HCT116 (cell line): Measurements from ENCODE around the gene SEMA5A. TPM values are rescaled to one million over a fixed set of nuclear protein-coding genes. Genes with fewer than 3 reads are reported as not detected.

Experiments
- ATAC-seq: fragments of 200-7000 bp; cut with Tn5 transposase; 2 replicates; pipeline ENCODE4 v1.9.1; 2020; ENCODE audit warnings: mild to moderate bottlenecking, moderate library complexity
- BruUV-seq: library from RNA; stranded (reverse); fragments of 400-500 nt; replicated peaks from 2 replicates; lab custom pipeline; 2021; lab: Mats Ljungman, UMichigan
- CTCF ChIA-PET: fragments of 300-600 bp; sonication (Branson Sonifier 250); formaldehyde crosslinking; loops from one replicate; lab custom pipeline; 2021; ENCODE audit warnings: antibody characterized with exemption; lab: Charles Lee
- POLR2A ChIA-PET: fragments of 300-600, 350-600 bp; sonication (Branson Sonifier 250); formaldehyde crosslinking; loops from one replicate; lab custom pipeline; 2021; ENCODE audit warnings: antibody characterized with exemption; lab: Charles Lee
- RAD21 ChIA-PET, 2 experiments: fragments of 300-600 bp; sonication (Branson Sonifier 250); formaldehyde crosslinking; loops; one replicate each; lab custom pipeline; 2023; ENCODE audit warnings: low total read pairs in 2 of 2; ENCODE audit not compliant: uncharacterized antibody in 2 of 2, unreplicated experiment in 2 of 2, low non-redundant PET in 1 of 2; lab: Charles Lee
- DNase-seq: peaks from one replicate; pipeline ENCODE4 v3.0.0-alpha.2; 2010; ENCODE audit warnings: low read depth, low spot score
- H2AFZ ChIP-seq: fragments of 200-600 bp; shearing (Covaris generic), sonication (generic); 2 replicates; pipeline ENCODE4 v1.6.1; 2017; ENCODE audit warnings: low read depth, mixed run types, mixed read lengths, antibody characterized with exemption, low read length; ENCODE audit not compliant: poor library complexity, severe bottlenecking
- H3K27ac ChIP-seq: 2 replicates; pipeline ENCODE4 v1.5.1; 2012; ENCODE audit warnings: low read depth, low read length
- H3K27me3 ChIP-seq: fragments of 200-600 bp; sonication (generic); 2 replicates; pipeline ENCODE4 v1.6.1; 2016; ENCODE audit warnings: mixed run types, low read length, mixed read lengths; ENCODE audit not compliant: insufficient read depth
- H3K36me3 ChIP-seq, 2 experiments: fragments of 200-500 bp in 1 of 2; fragments of 200-600 bp in 1 of 2; sonication (Bioruptor generic) in 1 of 2; sonication (generic) in 1 of 2; 2 replicates each; pipeline versions ENCODE4 v1.5.1 to v1.6.1; 2014 to 2016; ENCODE audit warnings: low read length in 2 of 2, inconsistent platforms in 1 of 2, mixed read lengths in 1 of 2, mixed run types in 1 of 2; ENCODE audit not compliant: insufficient read depth in 2 of 2, control insufficient read depth in 1 of 2
- H3K4me1 ChIP-seq, 2 experiments: fragments of 200-600 bp in 1 of 2; sonication (generic) in 1 of 2; 2 replicates each; pipeline versions ENCODE4 v1.5.1 to v1.6.1; 2012 to 2017; ENCODE audit warnings: low read length in 2 of 2, inconsistent platforms in 1 of 2, mild to moderate bottlenecking in 1 of 2, mixed read lengths in 1 of 2, mixed run types in 1 of 2, moderate library complexity in 1 of 2; ENCODE audit not compliant: insufficient read depth in 2 of 2, control insufficient read depth in 1 of 2
- H3K4me2 ChIP-seq: fragments of 200-600 bp; sonication (generic); 2 replicates; pipeline ENCODE4 v1.6.1; 2017; ENCODE audit warnings: mixed run types, low read length, mixed read lengths
- H3K4me3 ChIP-seq, 2 experiments: fragments of 200-600 bp in 1 of 2; sonication (generic) in 1 of 2; replicated peaks in 1 of 2; 2 replicates each; pipeline ENCODE4 v1.5.1; 2011 to 2016; ENCODE audit warnings: low read length in 2 of 2, control low read depth in 1 of 2, low read depth in 1 of 2, mild to moderate bottlenecking in 1 of 2, mixed read lengths in 1 of 2, mixed run types in 1 of 2
- H3K79me2 ChIP-seq: fragments of 200-600 bp; sonication (generic); 2 replicates; pipeline ENCODE4 v1.6.1; 2017; ENCODE audit warnings: mild to moderate bottlenecking, mixed run types, low read length, moderate library complexity, mixed read lengths; ENCODE audit not compliant: insufficient read depth
- H3K9ac ChIP-seq: fragments of 200-600 bp; sonication (generic); 2 replicates; pipeline ENCODE4 v1.6.1; 2016; ENCODE audit warnings: low read length, mixed read lengths
- H3K9me2 ChIP-seq: fragments of 200-600 bp; sonication (generic), shearing (Covaris generic); 2 replicates; pipeline ENCODE4 v1.6.1; 2017; ENCODE audit warnings: mixed run types, mild to moderate bottlenecking, moderate library complexity; ENCODE audit not compliant: insufficient read depth
- H3K9me3 ChIP-seq, 2 experiments: fragments of 200-500 bp in 1 of 2; fragments of 200-600 bp in 1 of 2; sonication (Bioruptor generic) in 1 of 2; sonication (generic) in 1 of 2; 2 replicates each; pipeline ENCODE4 v1.6.1; 2014 to 2017; ENCODE audit warnings: low read length in 2 of 2, mixed read lengths in 2 of 2, inconsistent platforms in 1 of 2, low read depth in 1 of 2, mild to moderate bottlenecking in 1 of 2, mixed run types in 1 of 2, moderate library complexity in 1 of 2; ENCODE audit not compliant: control insufficient read depth in 1 of 2, insufficient read depth in 1 of 2
- H4K20me1 ChIP-seq: fragments of 200-600 bp; sonication (generic), shearing (Covaris generic); 2 replicates; pipeline ENCODE4 v1.6.1; 2017; ENCODE audit warnings: mixed run types, mild to moderate bottlenecking, moderate library complexity; ENCODE audit not compliant: insufficient read depth
- ATF3 ChIP-seq: IDR thresholded peaks from 2 replicates; pipeline ENCODE4 v1.6.1; 2012
- CBX3 ChIP-seq: IDR thresholded peaks from 2 replicates; pipeline ENCODE4 v1.6.1; 2012; ENCODE audit warnings: low read depth
- EGR1 ChIP-seq: IDR thresholded peaks from 2 replicates; pipeline ENCODE4 v1.6.1; 2012; ENCODE audit warnings: low read depth
- ELF1 ChIP-seq: IDR thresholded peaks from 2 replicates; pipeline ENCODE4 v1.6.1; 2012; ENCODE audit warnings: low read depth, borderline replicate concordance
- FOSL1 ChIP-seq: IDR thresholded peaks from 2 replicates; pipeline ENCODE4 v1.6.1; 2012; ENCODE audit warnings: low read depth
- POLR2A ChIP-seq: IDR thresholded peaks from 2 replicates; pipeline ENCODE4 v1.7.0; 2011; ENCODE audit warnings: borderline replicate concordance; ENCODE audit not compliant: insufficient read depth, insufficient read length; ENCODE audit errors: extremely low read depth
- SRF ChIP-seq: IDR thresholded peaks from 2 replicates; pipeline ENCODE4 v1.6.1; 2012; ENCODE audit warnings: low read depth
- TCF7L2 ChIP-seq: IDR thresholded peaks from 2 replicates; pipeline ENCODE4 v1.7.0; 2011; ENCODE audit warnings: borderline replicate concordance, inconsistent platforms; ENCODE audit not compliant: insufficient read depth, insufficient read length; ENCODE audit errors: extremely low read depth
- ZNF274 ChIP-seq: fragments of 200-500 bp; sonication (Bioruptor generic); IDR thresholded peaks from 2 replicates; pipeline ENCODE4 v1.6.1; 2014; ENCODE audit warnings: mild to moderate bottlenecking, low read depth, low read length, inconsistent platforms
- intact Hi-C: fragments of 100-400 bp; cut with micrococcal nuclease; formaldehyde crosslinking; loops from 2 replicates; pipeline ENCODE4 v1.10.0; 2022
- total RNA-seq: library from RNA; stranded (reverse); gene quantifications from one replicate; pipeline ENCODE4 v1.2.1, GENCODE V29; 2021; ENCODE audit not compliant: unreplicated experiment
- TF ChIP-seq, protein P1 (sequence below): IDR thresholded peaks from 2 replicates; pipeline ENCODE4 v1.6.1; 2012; ENCODE audit warnings: low read depth
- TF ChIP-seq, protein P2 (sequence below): IDR thresholded peaks from 2 replicates; pipeline ENCODE4 v1.6.1; 2012
- TF ChIP-seq, protein P3 (sequence below), 3 experiments: fragments of 200-600 bp in 1 of 3; sonication (generic) in 1 of 3; IDR thresholded peaks in 2 of 3; conservative IDR thresholded peaks in 1 of 3; 2 replicates each; pipeline ENCODE4 v1.5.1; 2012 to 2017; ENCODE audit warnings: low read depth in 2 of 3, low read length in 2 of 3, antibody characterized with exemption in 1 of 3, borderline replicate concordance in 1 of 3, control low read depth in 1 of 3, mild to moderate bottlenecking in 1 of 3, mixed read lengths in 1 of 3, mixed run types in 1 of 3, moderate library complexity in 1 of 3; ENCODE audit not compliant: insufficient read depth in 1 of 3

The SEMA5A gene
- total RNA-seq, 1 experiment from 2014 or later: 0.02 TPM

GRCh38 chr5:9062873-9063272, 483.0 kb downstream of the SEMA5A start (continued):
- TF ChIP-seq, protein P1, sequence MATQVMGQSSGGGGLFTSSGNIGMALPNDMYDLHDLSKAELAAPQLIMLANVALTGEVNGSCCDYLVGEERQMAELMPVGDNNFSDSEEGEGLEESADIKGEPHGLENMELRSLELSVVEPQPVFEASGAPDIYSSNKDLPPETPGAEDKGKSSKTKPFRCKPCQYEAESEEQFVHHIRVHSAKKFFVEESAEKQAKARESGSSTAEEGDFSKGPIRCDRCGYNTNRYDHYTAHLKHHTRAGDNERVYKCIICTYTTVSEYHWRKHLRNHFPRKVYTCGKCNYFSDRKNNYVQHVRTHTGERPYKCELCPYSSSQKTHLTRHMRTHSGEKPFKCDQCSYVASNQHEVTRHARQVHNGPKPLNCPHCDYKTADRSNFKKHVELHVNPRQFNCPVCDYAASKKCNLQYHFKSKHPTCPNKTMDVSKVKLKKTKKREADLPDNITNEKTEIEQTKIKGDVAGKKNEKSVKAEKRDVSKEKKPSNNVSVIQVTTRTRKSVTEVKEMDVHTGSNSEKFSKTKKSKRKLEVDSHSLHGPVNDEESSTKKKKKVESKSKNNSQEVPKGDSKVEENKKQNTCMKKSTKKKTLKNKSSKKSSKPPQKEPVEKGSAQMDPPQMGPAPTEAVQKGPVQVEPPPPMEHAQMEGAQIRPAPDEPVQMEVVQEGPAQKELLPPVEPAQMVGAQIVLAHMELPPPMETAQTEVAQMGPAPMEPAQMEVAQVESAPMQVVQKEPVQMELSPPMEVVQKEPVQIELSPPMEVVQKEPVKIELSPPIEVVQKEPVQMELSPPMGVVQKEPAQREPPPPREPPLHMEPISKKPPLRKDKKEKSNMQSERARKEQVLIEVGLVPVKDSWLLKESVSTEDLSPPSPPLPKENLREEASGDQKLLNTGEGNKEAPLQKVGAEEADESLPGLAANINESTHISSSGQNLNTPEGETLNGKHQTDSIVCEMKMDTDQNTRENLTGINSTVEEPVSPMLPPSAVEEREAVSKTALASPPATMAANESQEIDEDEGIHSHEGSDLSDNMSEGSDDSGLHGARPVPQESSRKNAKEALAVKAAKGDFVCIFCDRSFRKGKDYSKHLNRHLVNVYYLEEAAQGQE: no peak
- TF ChIP-seq ZNF274 (no peak), ELF1 (no peak)
- TF ChIP-seq, all 23 proteins: peak for 0

- peaks cover 8 to 38% of the 10 kb centered on the region in 2 experiments; a peak in 2 of 4 replicates for H3K9me3 ChIP-seq
- no peak overlapping the region for H2AFZ ChIP-seq
- H3K36me3 ChIP-seq: no peaks in the 10 kb centered on the region
- POLR2A ChIA-PET: no interaction called here
- no peaks in the 10 kb centered on the region for H3K79me2 ChIP-seq
- no peaks in the 10 kb centered on the region for H4K20me1 ChIP-seq
- DNase-seq (no peak), ATAC-seq (no peak)
- H3K9me2 ChIP-seq: no peaks in the 10 kb centered on the region
- intact Hi-C loops: no loop called here
- no peak overlapping the region for H3K9ac ChIP-seq
- RAD21 ChIA-PET: no interaction called here
- CTCF ChIA-PET: no interaction called here
- no peak overlapping the region for H3K27ac ChIP-seq
- no peak overlapping the region for H3K4me2 ChIP-seq
- H3K4me1 ChIP-seq: no peaks in the 10 kb centered on the region
- no peak overlapping the region for H3K4me3 ChIP-seq
- no TSS peak for BruUV-seq
- no peaks in the 10 kb centered on the region for H3K27me3 ChIP-seq
- no peak for TF ChIP-seq TCF7L2
- no peak for TF ChIP-seq ATF3
- no peak for TF ChIP-seq CBX3
- TF ChIP-seq, protein P1: no peak
- no peak for TF ChIP-seq FOSL1
- no peak for TF ChIP-seq EGR1
- TF ChIP-seq, protein P2, sequence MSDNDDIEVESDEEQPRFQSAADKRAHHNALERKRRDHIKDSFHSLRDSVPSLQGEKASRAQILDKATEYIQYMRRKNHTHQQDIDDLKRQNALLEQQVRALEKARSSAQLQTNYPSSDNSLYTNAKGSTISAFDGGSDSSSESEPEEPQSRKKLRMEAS: no peak
- TF ChIP-seq, protein P3, sequence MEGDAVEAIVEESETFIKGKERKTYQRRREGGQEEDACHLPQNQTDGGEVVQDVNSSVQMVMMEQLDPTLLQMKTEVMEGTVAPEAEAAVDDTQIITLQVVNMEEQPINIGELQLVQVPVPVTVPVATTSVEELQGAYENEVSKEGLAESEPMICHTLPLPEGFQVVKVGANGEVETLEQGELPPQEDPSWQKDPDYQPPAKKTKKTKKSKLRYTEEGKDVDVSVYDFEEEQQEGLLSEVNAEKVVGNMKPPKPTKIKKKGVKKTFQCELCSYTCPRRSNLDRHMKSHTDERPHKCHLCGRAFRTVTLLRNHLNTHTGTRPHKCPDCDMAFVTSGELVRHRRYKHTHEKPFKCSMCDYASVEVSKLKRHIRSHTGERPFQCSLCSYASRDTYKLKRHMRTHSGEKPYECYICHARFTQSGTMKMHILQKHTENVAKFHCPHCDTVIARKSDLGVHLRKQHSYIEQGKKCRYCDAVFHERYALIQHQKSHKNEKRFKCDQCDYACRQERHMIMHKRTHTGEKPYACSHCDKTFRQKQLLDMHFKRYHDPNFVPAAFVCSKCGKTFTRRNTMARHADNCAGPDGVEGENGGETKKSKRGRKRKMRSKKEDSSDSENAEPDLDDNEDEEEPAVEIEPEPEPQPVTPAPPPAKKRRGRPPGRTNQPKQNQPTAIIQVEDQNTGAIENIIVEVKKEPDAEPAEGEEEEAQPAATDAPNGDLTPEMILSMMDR (IDR thresholded peaks at IDR 0.05 in 2 of 3, conservative IDR thresholded peaks at IDR 0.05 in 1 of 3; ENCODE audit: borderline replicate concordance in 1 of 3, insufficient read depth in 1 of 3, low read depth in 2 of 3, low read length in 2 of 3): no peak
- no peak for TF ChIP-seq POLR2A
- TF ChIP-seq SRF: no peak
These were observed 485.8 kb downstream of the SEMA5A start for GRCh38 chr5:9059920-9060691.
